AG09319 (cell line): ENCODE results near the gene RSBN1L.

Experiments
- DNase-seq: peaks from one replicate; pipeline ENCODE4 v3.0.0-alpha.2; 2010; ENCODE audit warnings: low read depth; ENCODE audit errors: extremely low read depth
- TF ChIP-seq, protein P1 (sequence below): IDR thresholded peaks from 2 replicates; pipeline ENCODE4 v1.5.1; 2011; ENCODE audit warnings: low read depth, mild to moderate bottlenecking, inconsistent platforms, low read length, moderate library complexity

The RSBN1L gene

GRCh38 chr7:77734659-77735421 is 38.6 kb downstream of the RSBN1L start:
- TF ChIP-seq, protein P1, sequence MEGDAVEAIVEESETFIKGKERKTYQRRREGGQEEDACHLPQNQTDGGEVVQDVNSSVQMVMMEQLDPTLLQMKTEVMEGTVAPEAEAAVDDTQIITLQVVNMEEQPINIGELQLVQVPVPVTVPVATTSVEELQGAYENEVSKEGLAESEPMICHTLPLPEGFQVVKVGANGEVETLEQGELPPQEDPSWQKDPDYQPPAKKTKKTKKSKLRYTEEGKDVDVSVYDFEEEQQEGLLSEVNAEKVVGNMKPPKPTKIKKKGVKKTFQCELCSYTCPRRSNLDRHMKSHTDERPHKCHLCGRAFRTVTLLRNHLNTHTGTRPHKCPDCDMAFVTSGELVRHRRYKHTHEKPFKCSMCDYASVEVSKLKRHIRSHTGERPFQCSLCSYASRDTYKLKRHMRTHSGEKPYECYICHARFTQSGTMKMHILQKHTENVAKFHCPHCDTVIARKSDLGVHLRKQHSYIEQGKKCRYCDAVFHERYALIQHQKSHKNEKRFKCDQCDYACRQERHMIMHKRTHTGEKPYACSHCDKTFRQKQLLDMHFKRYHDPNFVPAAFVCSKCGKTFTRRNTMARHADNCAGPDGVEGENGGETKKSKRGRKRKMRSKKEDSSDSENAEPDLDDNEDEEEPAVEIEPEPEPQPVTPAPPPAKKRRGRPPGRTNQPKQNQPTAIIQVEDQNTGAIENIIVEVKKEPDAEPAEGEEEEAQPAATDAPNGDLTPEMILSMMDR, result no peak
- DNase-seq, result no peak

DNA sequence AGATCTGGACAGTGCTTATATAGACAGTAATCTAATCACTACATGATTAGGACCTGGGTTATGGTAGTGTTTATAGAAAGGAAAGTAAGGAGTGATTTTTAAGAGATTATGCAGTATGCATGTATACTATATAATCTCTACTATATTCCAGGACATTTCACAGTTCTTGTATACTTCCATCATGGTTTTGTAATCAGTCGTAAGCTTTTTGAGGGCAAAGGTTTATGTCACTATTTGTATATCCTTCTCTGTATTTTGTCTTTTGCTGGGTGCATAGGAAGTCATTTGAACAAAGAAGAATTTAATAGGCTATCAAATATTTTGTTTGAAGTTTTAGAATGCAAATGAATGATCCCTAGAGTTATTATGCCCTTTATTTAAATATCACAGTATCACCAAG is 39.2 kb downstream of the RSBN1L start:
- TF ChIP-seq, protein P1, result no peak

GRCh38 chr7:77736991-77737390 is 40.7 kb downstream of the RSBN1L start:
- DNase-seq, result no peak
- TF ChIP-seq, protein P1, result no peak

More for the DNA sequence above, 39.2 kb downstream of the RSBN1L start:
- DNase-seq, result no peak

- DNase-seq, result no peak
- TF ChIP-seq, protein P1, result no peak
Observed at GRCh38 chr7:77738382-77738781, 42.1 kb downstream of the RSBN1L start.

DNA sequence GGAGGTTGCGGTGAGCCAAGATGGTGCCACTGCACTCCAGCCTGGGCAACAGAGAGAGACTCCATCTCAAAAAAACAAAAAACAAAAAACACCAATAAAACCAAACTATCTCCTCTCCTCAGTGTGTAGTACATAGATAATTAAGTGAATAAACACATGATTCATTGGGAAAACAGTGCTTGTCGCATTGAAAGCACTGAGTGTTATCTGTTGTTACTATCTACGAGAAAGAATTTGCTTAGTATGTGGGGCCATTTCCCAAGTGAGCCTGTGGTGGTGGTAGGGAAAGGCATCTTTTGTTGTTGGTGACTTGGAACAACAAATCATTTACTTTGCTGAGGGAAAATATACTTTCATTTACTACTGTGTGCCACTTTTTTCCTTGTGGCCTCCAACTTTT is 42.6 kb downstream of the RSBN1L start:
- peak; percentile 10 for DNase-seq
- TF ChIP-seq, protein P1, result no peak

GRCh38 chr7:77740257-77740656 is 44.0 kb downstream of the RSBN1L start:
- TF ChIP-seq, protein P1, result no peak
- DNase-seq, result no peak

DNA sequence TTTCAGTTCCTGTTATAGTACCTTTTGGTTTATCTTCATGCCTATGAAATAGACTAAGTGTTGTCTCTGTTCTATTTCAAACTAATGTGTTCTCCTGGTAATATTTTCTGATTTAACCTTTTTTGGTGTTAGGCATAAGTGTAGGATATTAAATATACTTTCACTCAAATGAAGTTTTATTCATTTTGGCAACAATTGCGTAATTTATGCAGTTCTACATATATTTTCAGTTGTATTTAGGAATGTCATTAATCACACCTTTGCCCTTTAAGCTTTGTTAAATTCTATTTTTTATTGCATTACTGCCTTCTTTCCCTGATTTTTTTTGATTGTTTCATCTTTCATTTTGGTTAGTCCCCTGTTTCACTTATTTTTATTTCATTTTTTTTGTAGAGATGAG is 47.3 kb downstream of the RSBN1L start:
- TF ChIP-seq, protein P1, result no peak
- DNase-seq, result no peak
